Measurements from ENCODE around the gene RNF44. TPM values are rescaled to one million over a fixed set of nuclear protein-coding genes. Genes with fewer than 3 reads are reported as not detected.

Gene RNF44
- total and polyA plus RNA-seq, 2 of the 4 experiments (the other 2 are of a cell fraction) = 0.54 to 12.4 TPM

DNA sequence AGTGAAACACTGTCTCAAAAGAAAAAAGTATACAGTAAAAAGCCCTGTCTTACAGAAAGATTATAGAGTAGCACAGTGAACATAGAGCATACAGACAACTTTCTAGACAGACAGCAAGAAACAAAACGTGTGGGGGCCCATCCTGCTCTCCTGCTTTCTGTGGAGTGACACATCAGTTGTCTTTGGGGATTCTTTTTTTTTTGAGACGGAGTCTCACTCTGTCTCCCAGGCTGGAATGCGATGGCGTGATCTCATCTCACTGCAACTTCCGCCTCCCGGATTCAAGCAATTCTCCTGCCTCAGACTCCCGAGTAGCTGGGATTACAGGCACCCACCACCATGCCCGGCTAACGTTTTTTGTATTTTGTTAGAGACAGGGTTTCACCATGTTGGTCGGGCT lies 26.8 kb upstream of the RNF44 start:
- H2BK120ac ChIP-seq (ENCODE audit: low read depth, low read length) = no peak overlapping the region
- no peak overlapping the region for H3K23ac ChIP-seq (ENCODE audit: low read depth, low read length)
- in situ Hi-C loops (cut with MboI; ENCODE audit: low sequenced_read_pairs) = loop anchor here (25.0 kb wide), 1 partner anchor 827 kb away; no protein-coding TSS in a partner anchor
- intact Hi-C loops (cut with micrococcal nuclease) = no loop called here
- ATAC-seq (ENCODE audit: low read depth) (no peak), DNase-seq (no peak)
- H3K36me3 ChIP-seq (ENCODE audit: control insufficient read depth, insufficient read depth, low read length) = no peaks in the 10 kb centered on the region
- no peak overlapping the region for H3K56ac ChIP-seq (ENCODE audit: extremely low read depth, insufficient read depth, low read length)
- H3K14ac ChIP-seq (replicated peaks; ENCODE audit: low read depth, low read length) = no peak overlapping the region
- H2AFZ ChIP-seq (replicated peaks; ENCODE audit: low read length, poor library complexity) = no peak overlapping the region
- H3K27ac ChIP-seq (ENCODE audit: insufficient read depth, low read length) = no peak overlapping the region
- H3K9me1 ChIP-seq (ENCODE audit: insufficient read depth, low read length) = no peaks in the 10 kb centered on the region
- H3K4me3 ChIP-seq (ENCODE audit: insufficient read depth, low read depth, low read length) = no peak overlapping the region
- no peak overlapping the region for H4K5ac ChIP-seq (ENCODE audit: low read depth, low read length)
- H3K9ac ChIP-seq (ENCODE audit: low read depth, low read length) = no peak overlapping the region
- no TSS peak for BruUV-seq (replicated peaks)
- H3K9me3 ChIP-seq (ENCODE audit: control insufficient read depth, insufficient read depth, low read length) = peaks cover 4% of the 10 kb centered on the region
- ChIA-PET CTCF (no interaction called here), POLR2A (ENCODE audit: unreplicated experiment) (no interaction called here)
- H2BK15ac ChIP-seq (ENCODE audit: low read depth, low read length) = no peak overlapping the region
- H3K4me1 ChIP-seq (ENCODE audit: control insufficient read depth, insufficient read depth, low read length) = no peaks in the 10 kb centered on the region
- no peak overlapping the region for H2AK9ac ChIP-seq (replicated peaks; ENCODE audit: low read depth, low read length, poor library complexity)
- H4K91ac ChIP-seq (ENCODE audit: insufficient read depth, low read depth, low read length) = no peak overlapping the region
- H2BK5ac ChIP-seq (ENCODE audit: low read depth, low read length, poor library complexity, severe bottlenecking) = no peak overlapping the region
- dilution Hi-C loops (cut with HindIII; ENCODE audit: low sequenced_read_pairs, unreplicated experiment) = no loop called here
- TF ChIP-seq RAD21 (IDR thresholded peaks at IDR 0.05; ENCODE audit: low read length) = no peak
- TF ChIP-seq CEBPB (IDR thresholded peaks at IDR 0.05; ENCODE audit: low read depth, low read length) = no peak
- no peak for TF ChIP-seq SMC3 (IDR thresholded peaks at IDR 0.05; ENCODE audit: low read depth, low read length)
- TF ChIP-seq MXI1 (IDR thresholded peaks at IDR 0.05; ENCODE audit: borderline replicate concordance, low read depth, low read length) = no peak
- no peak for TF ChIP-seq BHLHE40 (IDR thresholded peaks at IDR 0.05; ENCODE audit: low read depth, low read length)
- TF ChIP-seq MAZ (IDR thresholded peaks at IDR 0.05; ENCODE audit: borderline replicate concordance, low read depth, low read length) = no peak
- no peak for TF ChIP-seq NFE2L2 (IDR thresholded peaks at IDR 0.05; ENCODE audit: low read depth, low read length)
- H3K18ac ChIP-seq (ENCODE audit: low read depth, low read length) = no peak overlapping the region
- no CpG with 5 or more reads among the region's 10 CpGs for WGBS, 2 experiments (ENCODE audit: extremely low coverage in 2 of 2, insufficient read length in 1 of 2)
- H3K4me2 ChIP-seq (ENCODE audit: low read depth, low read length) = no peak overlapping the region
- H3K79me1 ChIP-seq (ENCODE audit: low read depth in 1 of 2, low read length in 2 of 2) = no peaks in the 10 kb centered on the region
- H4K8ac ChIP-seq (ENCODE audit: low read depth in 2 of 2, low read length in 2 of 2) = no peak overlapping the region
- no peak overlapping the region for H3K4ac ChIP-seq (ENCODE audit: low read depth, low read length)
- no peaks in the 10 kb centered on the region for H4K20me1 ChIP-seq (ENCODE audit: insufficient read depth, low read length)
- H2AK5ac ChIP-seq (ENCODE audit: low read depth, low read length) = no peak overlapping the region
- H3K27me3 ChIP-seq (ENCODE audit: control insufficient read depth, insufficient read depth, low read length) = peaks cover 33% of the 10 kb centered on the region
- no peak overlapping the region for H2BK20ac ChIP-seq (ENCODE audit: low read depth, low read length)

Data from IMR-90 (cell line).